Measurements from ENCODE around the gene TAS2R31. TPM values are rescaled to one million over a fixed set of nuclear protein-coding genes. Genes with fewer than 3 reads are reported as not detected.

Gene TAS2R31
- total and polyA plus RNA-seq, 2 experiments from 2014 or later: 9.4 TPM; not detected in 1

DNA sequence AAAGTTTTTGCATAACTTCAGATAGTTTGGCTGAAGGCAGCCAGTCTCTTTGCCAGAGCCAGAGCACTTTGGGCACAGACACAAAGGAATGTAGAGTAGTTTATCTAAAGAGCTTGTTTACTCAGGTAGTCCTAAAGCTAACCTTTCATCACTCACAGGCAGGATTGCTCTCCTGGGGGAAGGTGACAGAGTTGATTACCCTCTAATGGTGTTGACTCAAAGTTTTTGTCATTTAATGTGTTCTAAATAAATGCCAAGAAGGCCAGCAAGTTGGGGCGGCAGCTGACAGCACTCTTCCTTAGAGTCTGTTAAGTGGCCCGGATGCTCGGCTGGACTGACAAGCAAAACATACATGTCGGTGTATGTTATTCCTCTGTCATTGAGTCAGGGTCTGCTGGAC, 40.2 kb upstream of the TAS2R31 start:
- Histone ChIP-seq H3K79me2 (peaks cover 2% of the 10 kb centered on the region), H3K4me2 (peak overlapping the region; percentile 61), H3K36me3 (replicated peaks; ENCODE audit: insufficient read depth, low read depth) (no peaks in the 10 kb centered on the region), H3K9me3 (ENCODE audit: low read depth) (no peaks in the 10 kb centered on the region), H3K27me3 (no peaks in the 10 kb centered on the region), H3K4me3 (no peak overlapping the region), H2AFZ (no peak overlapping the region), H3K9me2 (replicated peaks; ENCODE audit: insufficient read depth) (no peaks in the 10 kb centered on the region), H3K27ac (no peak overlapping the region), H3K4me1 (ENCODE audit: insufficient read depth) (no peaks in the 10 kb centered on the region), H4K20me1 (ENCODE audit: insufficient read depth, poor library complexity, severe bottlenecking) (peaks cover 3% of the 10 kb centered on the region)
- TF ChIP-seq EZH2 (IDR thresholded peaks at IDR 0.05; ENCODE audit: borderline replicate concordance) (no peak), EZH2phosphoT487 (IDR thresholded peaks at IDR 0.05; ENCODE audit: low read depth, severe bottlenecking, unreplicated experiment) (no peak)
- TF ChIP-seq, protein P1, sequence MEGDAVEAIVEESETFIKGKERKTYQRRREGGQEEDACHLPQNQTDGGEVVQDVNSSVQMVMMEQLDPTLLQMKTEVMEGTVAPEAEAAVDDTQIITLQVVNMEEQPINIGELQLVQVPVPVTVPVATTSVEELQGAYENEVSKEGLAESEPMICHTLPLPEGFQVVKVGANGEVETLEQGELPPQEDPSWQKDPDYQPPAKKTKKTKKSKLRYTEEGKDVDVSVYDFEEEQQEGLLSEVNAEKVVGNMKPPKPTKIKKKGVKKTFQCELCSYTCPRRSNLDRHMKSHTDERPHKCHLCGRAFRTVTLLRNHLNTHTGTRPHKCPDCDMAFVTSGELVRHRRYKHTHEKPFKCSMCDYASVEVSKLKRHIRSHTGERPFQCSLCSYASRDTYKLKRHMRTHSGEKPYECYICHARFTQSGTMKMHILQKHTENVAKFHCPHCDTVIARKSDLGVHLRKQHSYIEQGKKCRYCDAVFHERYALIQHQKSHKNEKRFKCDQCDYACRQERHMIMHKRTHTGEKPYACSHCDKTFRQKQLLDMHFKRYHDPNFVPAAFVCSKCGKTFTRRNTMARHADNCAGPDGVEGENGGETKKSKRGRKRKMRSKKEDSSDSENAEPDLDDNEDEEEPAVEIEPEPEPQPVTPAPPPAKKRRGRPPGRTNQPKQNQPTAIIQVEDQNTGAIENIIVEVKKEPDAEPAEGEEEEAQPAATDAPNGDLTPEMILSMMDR (IDR thresholded peaks at IDR 0.05; ENCODE audit: poor library complexity): no peak
- DNase-seq (ENCODE audit: low spot score): no peak
- 45% methylated on average over 4 of the region's 4 CpGs for WGBS (ENCODE audit: low lambda C conversion rate, missing lambda C conversion rate)

DNA sequence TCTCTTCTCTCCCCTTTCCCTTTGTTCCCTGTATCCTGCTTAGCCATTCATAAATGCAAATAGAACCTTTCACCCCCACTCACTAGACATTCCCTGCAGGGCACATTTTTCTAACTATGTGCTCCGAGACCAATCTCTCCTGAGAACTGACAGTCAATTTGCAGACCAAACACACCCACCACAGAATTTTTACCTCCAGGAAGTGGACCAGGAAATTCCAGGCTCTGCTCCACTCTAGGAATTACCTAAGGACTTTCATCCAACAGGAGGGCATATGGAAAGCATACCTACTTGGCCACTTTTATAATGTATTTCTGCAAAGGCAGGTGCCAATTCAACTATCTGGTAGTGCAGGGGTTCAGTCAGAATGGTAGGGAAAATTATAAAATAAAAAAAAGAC, 39.8 kb upstream of the TAS2R31 start:
- Histone ChIP-seq H3K4me3 (no peak overlapping the region), H3K9me3 (ENCODE audit: low read depth) (no peaks in the 10 kb centered on the region), H3K27me3 (no peaks in the 10 kb centered on the region), H3K36me3 (replicated peaks; ENCODE audit: insufficient read depth, low read depth) (no peaks in the 10 kb centered on the region), H3K79me2 (peaks cover 2% of the 10 kb centered on the region), H3K9me2 (replicated peaks; ENCODE audit: insufficient read depth) (no peaks in the 10 kb centered on the region), H2AFZ (no peak overlapping the region), H3K4me2 (peak overlapping the region; percentile 61), H3K4me1 (ENCODE audit: insufficient read depth) (no peaks in the 10 kb centered on the region), H3K27ac (no peak overlapping the region), H4K20me1 (ENCODE audit: insufficient read depth, poor library complexity, severe bottlenecking) (peaks cover 4% of the 10 kb centered on the region)
- DNase-seq (ENCODE audit: low spot score): no peak
- 40% methylated on average over 1 of the region's 1 CpG for WGBS (ENCODE audit: low lambda C conversion rate, missing lambda C conversion rate)
- TF ChIP-seq, protein P1 (IDR thresholded peaks at IDR 0.05; ENCODE audit: poor library complexity): no peak
- TF ChIP-seq EZH2 (IDR thresholded peaks at IDR 0.05; ENCODE audit: borderline replicate concordance) (no peak), EZH2phosphoT487 (IDR thresholded peaks at IDR 0.05; ENCODE audit: low read depth, severe bottlenecking, unreplicated experiment) (no peak)

DNA sequence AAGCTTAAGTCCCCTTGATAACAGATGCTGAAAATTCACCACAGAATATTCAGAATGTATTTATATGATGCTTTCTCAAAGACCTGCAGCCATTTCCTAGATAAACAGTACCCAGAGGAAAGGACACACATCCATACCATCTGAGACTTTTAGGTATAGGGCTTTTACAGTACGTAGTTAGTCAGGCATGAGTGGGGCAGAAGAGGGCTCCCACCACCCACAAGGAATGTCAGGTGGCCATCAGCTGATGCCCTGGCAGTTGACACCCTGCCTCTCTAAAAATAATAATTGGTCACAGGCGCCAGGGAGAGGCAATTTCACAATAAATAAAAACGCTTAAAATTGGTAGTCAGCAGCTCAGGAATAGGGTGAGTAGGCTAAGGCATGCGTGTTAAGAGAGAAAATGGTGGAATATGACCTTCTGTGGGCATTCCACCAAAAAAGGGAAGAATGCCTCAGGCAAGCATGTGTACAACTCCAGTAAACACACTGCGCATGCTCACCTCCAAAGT, 38.7 kb upstream of the TAS2R31 start:
- Histone ChIP-seq H3K27me3 (no peaks in the 10 kb centered on the region), H3K9me3 (ENCODE audit: low read depth) (no peaks in the 10 kb centered on the region), H3K36me3 (replicated peaks; ENCODE audit: insufficient read depth, low read depth) (no peaks in the 10 kb centered on the region), H4K20me1 (ENCODE audit: insufficient read depth, poor library complexity, severe bottlenecking) (peaks cover 4% of the 10 kb centered on the region), H3K4me2 (no peak overlapping the region), H3K9me2 (replicated peaks; ENCODE audit: insufficient read depth) (no peaks in the 10 kb centered on the region), H3K4me3 (no peak overlapping the region), H2AFZ (no peak overlapping the region), H3K79me2 (peaks cover 2% of the 10 kb centered on the region), H3K4me1 (ENCODE audit: insufficient read depth) (no peaks in the 10 kb centered on the region), H3K27ac (peak overlapping the region; percentile 5)
- TF ChIP-seq EZH2phosphoT487 (IDR thresholded peaks at IDR 0.05; ENCODE audit: low read depth, severe bottlenecking, unreplicated experiment) (no peak), EZH2 (IDR thresholded peaks at IDR 0.05; ENCODE audit: borderline replicate concordance) (no peak)
- TF ChIP-seq, protein P1 (IDR thresholded peaks at IDR 0.05; ENCODE audit: poor library complexity): no peak
- 91% methylated on average over 5 of the region's 5 CpGs for WGBS (ENCODE audit: low lambda C conversion rate, missing lambda C conversion rate)
- DNase-seq (ENCODE audit: low spot score): no peak
